Measurements from ENCODE around the gene ALX1.

DNA sequence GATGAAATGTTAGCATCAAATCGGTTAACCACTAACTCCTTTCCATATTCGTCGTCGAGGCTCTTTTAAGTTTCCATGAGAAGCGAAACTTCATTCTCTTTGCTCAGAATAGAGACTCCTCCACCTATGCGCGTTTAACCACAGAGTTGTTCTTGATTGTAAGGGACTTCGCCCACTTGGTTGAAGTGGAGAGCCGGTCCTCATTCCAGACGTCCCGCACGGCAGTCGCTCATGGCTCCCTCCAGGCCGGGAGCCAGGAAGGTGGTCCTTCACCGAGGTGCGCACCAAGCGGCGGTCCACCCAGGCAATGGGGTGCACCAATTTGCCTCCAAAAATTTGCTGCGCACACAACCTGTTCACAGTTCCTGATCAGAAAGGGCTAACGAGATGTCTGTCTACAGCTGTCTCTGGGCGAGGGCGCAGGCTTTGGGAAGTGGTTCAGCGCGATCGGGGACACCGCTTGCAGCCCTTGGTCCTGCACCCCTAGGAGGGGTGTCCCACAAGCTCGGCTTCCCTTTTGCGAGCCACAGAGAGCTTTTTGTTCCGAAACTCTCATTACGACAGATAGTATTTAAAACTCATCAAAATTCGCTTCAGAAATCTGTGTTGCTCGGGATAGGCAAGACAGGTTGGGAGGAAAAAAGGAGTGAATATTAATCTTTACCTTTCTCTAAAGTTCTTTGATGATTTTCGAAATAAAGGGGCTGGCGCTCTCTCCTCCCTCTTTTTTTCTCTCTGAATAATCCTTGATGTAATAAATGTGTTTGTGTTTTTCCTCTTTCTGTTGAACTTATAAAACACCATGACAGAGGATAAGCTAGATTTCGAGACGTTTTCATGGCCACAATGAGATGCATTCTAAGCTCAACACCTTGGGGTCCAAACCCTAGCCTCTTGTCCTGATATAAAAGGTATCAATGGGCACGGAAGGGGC, 6.4 kb upstream of the ALX1 start:
- TF ChIP-seq CTCF (conservative IDR thresholded peaks at IDR 0.05; ENCODE audit: low read depth, low read length) (no peak), EZH2 (IDR thresholded peaks at IDR 0.05; ENCODE audit: borderline replicate concordance, low read depth, low read length, poor library complexity, severe bottlenecking) (no peak)

Measured in A673 (cell line).